Superior temporal gyrus (tissue), 1 donor: Measurements from ENCODE around the gene HNF4A.
A peak's percentile ranks its signal among the peaks of the same experiment; 100 is the strongest.
"Not testable (repeated sequence)": the region's sequence is repeated elsewhere in the genome, so short reads cannot be mapped to it uniquely, and the experiment has no call there.

Source experiments
- DNase-seq: peaks from one replicate; pipeline ENCODE4 v3.0.0-alpha.2; 2016; ENCODE audit errors: extremely low spot score

Gene HNF4A

DNA sequence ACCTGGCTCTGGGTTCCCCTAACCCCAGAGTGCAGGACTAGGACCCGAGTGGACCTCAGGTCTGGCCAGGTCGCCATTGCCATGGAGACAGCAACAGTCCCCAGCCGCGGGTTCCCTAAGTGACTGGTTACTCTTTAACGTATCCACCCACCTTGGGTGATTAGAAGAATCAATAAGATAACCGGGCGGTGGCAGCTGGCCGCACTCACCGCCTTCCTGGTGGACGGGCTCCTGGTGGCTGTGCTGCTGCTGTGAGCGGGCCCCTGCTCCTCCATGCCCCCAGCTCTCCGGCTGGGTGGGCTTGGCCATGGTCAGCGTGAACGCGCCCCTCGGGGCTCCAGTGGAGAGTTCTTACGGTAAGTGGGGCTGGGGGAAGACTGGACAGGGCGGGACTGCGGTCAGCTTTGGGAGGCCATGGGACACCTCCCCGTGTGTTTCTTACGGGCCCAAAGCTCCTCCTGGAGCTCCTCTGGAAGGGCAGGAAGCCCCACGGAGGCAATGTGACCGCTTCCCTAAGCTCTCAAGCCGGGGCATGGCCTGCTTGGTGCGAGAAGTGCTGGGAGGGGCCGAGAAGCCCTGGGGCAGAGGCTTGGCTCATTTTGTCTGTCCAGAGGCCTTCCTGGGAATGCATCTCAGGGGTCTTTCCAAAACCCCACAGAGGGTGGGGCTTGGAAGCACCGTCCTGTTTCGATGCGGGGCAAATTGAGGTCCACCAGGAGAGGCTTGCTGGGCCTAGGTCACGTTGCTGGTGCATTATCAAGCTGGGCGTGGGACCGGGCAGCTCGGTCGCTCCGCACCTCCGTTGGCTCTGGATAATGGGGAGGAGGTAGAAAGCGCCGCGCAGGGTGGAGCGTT is at the start of gene HNF4A:
HNF4A (plus strand) TSS at position 202 of the 855 bp plus-strand sequence; CDS start at position 308, 106 bp downstream.
- no peak for DNase-seq

DNA sequence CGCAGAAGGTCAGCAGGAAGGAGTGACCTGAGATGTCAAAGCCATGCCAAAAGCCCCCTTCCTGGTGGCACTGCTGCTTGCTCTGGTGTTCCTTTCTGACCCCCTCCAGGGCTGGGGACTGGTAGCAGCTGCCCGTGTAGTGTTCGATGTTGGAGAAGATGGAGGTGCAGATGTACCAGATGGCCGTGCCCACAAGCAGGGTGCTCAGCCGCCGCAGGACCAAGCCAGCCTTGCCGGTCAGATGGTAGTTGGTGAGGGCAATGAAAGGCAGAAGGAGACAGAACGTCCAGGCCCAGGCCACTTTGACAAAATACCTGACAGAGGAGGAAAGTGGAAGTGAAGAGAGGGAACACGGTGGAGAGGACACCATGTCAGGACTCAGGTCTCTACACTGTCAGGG is 48.6 kb upstream of the HNF4A start:
- DNase-seq = no peak

DNA sequence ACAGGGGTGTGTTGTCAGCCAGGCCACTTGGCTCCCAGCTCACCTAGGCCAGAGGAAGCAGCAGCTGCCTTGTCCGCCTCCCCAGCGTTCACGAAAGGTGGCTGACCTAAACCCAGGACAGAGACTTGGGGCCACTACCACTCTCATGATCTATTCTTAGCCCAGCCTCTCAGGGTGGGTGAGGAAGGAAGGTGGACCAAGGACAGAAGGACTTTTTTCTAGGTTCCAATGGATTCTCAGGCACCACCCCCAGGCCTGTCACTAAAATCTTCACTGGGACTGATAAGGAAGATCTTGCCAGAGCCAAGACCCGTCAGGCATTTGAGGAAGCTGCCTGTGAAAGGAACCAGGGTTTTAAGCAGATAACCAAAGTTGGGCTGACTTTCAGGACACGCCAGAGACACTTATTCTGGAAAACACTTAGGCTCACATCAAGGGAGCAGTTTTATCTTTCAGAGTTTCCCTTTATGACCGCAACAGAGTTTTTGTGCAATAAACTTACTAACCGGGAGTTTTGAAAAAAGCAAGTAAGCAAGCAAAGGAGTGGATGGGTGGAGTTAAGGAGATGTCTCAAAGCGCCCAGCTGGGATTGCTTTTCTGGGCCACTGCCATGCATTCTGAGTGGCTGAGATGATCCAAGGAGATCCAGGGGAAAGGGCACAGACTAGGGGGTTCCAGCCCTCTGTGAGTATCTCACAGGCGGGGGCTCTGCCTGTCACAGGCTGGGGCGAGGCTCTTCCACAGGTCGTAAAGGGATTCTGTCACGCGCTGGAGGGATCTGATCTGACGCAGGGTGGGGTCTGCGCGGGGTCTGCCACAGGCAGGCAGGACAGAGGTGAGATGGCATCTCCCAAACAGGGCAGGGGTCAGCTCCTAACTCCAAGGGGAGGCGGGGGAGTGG is 45.5 kb upstream of the HNF4A start:
- no peak for DNase-seq

DNA sequence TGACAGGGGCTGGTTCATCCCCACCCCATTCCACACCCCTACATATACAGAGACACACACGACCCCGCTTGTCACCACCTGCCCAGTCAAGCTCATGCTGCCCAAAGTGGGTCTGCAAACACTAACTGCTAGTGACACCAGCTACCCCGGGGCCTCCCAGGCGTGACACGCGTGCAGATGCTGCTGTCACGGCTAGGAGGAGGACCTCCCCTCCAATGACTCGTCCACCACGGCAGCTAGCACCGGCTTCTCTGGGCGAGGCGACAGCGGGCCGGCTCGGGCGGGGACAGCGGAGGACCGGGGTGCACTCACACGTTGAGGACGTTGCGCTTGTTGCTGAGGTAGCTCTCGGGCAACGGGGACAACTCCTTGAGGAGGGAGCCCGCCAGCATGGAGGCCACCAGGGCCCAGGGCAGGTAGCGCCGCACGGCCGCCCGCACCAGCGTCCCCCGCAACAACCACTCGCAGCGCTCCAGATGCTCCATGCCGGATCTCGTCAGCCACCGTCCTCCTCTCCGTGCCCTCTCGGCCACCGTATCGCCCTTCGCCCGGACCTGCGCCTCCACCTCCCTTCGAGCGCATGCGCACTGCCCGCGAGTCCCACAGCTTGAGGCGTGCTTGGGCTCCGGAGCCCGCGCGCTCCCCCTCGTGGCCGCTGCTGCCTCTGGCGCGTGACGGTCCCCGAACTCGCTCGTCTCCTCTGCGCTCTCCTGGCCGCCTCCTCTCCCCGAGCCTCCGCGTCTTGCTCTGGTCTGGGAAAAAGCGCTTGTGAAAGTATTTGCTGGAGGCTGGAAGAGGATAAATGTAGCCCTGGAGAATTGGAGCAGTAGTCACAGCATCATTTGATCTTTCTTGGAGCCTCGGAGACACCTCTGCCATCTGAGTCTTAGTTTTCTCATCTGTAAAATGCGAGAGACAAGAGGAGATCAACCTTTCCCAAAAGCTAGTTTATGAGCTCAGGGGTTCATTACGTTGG is 44.5 kb upstream of the HNF4A start, which contains the start of gene FITM2:
FITM2 (minus strand) TSS at position 539 of the 976 bp plus-strand sequence; CDS start at position 485, 54 bp downstream.
- peak; percentile 97 for DNase-seq

DNA sequence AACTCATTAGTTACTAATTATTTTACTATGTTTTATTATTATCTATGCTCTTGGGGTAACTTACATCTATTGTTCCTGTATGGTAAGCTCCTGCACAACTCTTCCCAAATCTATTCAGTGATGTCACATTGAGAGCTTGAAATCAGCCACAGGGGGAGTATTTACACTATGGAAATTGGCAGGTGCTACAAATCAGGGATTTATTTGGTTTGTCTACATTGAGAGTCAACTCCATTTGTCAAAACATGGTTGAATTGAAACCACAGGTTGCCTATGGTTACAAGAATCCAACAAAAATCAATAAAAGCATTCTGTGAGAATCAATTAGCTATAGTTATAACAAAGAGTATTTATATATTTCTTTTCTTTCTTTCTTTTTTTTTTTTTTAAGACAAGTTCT is 40.6 kb upstream of the HNF4A start:
- no peak for DNase-seq

DNA sequence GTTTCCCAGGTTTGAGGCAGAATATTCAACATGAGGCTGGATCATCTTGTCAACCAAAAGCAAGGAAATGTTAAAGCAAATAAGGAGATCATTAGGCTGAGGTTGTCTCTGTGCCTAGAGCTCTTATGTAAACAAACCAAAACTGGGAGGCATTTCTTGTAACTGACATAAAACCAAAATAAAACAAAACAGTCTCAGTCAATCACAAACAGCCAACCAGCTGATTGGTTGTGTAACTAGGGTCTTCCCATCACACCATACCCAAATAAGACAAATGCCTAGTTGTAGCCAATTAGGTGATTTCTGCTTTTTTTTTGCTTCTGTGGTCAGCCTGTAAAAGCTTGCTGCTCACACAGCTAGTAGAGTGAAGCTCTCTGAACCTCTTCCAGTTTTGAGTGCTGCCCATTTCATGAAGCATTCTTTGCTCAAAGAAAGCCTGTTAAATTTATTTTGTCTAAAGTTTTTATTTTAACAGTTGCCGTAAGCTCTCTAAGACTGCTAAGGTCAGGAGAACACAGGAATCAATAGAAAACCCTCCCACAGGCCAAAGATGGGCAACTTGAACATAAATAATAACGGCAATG is 35.6 kb upstream of the HNF4A start:
- no peak for DNase-seq

DNA sequence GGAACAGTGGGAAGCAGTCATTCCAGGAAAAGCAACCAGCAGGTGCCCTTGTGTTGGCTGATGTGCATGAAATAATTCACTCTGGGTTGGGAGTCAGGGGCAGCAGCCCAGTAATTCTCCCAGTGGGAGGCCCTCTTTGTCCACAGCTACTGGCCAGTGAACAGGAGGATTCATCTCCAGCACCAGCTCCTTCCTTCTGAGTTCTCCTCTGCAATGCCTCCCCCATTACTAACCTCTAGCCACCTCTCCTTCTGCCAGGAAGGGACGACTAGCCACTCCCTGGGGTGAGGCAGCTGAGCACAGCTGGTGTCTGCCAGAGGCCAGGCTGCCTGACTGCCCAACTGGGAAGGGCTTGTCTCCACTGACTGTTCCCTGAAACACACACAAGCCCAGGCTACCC is 31.2 kb upstream of the HNF4A start:
- no peak for DNase-seq

DNA sequence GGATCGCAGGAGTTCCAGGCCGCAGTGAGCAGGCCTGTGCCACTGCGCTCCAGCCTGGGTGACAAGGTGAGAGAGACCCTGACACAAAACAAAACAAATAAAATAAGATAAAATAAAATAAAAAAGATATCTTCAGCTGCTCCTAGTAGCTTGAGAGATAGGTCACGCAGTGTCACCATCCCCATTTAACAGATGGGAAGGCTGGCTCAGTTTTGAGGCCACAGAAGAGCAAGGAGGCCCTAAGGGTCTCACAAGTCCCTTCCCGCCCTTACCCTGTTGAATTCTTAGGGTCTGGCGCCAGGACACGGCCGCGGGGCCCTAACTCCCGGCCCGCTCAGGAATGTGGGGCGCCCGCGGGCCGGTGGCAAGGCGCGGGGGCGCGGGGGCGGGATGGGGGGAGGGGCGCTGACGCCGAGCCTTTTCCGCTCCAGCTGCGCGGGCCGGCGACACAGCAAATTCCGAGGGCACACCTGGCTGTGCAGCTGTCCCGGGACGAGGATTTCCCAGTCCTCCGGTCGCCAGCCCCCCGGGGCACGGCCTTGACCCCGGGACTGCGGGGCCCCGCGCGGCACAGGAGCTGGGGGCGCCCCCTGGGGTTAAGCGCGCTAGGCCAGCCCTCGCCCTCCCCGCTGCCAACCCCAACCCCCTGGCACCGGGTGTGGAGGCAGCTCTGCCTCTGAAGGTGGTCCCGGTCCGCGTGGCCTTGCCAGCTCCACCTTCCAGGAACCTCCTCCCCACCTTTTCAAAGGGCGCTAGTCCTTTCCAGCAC is 28.9 kb upstream of the HNF4A start:
- no peak for DNase-seq

DNA sequence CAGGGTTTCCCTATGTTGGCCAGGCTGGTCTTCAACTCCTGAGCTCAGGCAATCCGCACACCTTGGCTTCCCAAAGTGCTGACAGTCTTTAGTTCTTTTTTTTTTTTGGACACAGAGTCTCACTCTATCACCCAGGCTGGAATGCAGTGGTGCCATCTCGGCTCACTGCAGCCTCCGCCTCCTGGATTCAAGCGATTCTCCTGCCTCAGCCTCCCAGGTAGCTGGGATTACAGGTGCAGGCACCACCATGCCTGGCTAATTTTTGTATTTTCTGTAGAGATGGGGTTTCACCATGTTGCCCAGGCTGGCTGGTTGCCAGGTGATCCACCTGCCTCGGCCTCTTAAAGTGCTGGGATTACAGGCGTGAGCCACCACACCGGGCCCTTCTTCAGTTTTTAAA is 27.8 kb upstream of the HNF4A start:
- not testable (repeated sequence) for DNase-seq

DNA sequence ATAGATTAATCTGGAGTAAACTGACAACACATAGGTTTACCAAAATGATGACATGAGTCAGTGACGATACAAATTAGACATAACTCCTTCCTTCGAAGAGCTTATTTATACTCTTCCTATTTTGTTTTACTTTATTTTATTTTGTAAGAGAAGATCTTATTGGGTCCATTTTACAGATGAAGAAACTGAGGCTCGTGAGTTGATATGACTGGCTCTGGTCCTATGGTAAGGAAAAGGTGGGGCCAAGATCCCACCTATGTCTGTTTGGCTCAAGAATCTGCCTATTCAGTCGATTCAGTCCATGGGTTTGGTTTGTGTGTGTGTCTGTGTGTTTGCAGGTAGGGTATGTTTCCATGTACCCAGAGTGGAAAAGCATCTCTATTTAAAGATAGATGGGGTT is 27.1 kb upstream of the HNF4A start:
- no peak for DNase-seq

DNA sequence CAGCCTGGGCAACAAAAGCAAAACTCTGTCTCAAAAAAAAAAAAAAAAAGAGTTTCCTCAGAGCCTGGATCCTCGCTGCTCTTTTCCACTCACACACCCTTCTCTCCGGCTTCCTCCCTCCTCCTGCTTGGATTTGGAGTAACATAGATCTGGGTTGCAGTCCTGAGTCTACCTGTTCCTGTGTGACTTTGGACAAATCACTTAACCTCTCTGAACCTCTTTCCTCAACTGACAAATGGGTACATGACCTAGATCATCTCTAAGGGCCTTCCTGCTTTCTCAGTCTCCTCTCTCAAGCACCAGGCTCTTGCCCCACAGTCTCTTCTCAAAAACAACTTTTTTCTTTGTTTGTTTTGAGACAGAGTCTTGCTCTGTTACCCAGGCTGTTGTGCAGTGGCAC is 24.3 kb upstream of the HNF4A start:
- no peak for DNase-seq

DNA sequence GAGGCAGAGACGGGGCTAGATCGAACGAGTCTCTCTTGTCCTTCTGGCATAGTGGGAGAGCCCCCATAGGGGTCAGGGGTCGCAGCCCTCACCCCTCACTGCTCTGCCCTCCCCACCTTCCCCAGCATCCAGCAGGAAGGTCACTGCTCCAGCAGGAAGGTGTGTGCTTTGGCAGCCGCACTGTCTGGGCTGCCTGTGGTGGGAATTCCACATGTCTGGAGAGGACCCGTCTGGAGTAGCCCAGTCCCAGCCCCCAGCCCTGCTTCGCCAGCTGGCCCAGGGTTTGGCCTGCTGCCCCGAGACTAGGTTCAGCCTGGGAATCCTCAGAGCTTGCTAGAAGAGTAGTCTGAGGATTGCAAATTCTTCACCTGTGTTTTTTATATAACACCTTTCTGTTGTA is 21.2 kb upstream of the HNF4A start:
- no peak for DNase-seq

DNA sequence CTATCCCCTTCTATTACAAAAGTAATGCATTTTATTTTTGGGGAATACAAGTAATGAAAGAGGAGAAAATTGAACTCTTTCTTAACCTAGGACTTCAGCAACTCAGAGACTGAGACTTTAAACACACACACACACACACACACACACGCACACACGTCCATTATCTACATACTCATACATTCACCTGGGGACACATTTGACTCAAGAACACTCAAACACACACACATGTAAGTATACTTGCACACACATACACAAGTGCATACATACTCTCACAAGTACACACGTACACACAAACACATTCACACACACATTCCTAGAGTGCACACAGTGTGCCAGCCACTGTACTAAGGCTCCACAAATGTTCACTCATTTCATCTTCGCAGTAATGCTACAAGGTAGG is 20.8 kb upstream of the HNF4A start:
- no peak for DNase-seq

DNA sequence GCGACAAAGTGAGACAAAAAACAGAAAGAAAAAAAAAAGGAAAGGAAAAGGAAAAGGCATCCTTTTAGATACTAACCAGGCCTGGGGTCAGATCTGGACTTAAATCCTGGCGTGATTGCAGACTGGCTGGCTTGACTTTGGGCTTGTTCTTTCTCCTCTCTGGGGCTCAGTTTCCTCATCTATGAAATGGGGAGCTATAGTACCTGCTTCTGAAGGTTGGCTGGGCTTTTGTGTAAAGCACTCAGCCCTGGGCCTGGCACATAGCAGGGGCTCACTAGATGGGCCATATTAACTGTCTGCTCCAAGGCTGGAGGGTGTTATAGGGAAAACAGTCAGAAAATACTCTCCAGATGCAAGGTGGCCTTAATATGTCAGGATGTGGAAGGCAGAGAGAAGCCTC is 19.8 kb upstream of the HNF4A start:
- no peak for DNase-seq

DNA sequence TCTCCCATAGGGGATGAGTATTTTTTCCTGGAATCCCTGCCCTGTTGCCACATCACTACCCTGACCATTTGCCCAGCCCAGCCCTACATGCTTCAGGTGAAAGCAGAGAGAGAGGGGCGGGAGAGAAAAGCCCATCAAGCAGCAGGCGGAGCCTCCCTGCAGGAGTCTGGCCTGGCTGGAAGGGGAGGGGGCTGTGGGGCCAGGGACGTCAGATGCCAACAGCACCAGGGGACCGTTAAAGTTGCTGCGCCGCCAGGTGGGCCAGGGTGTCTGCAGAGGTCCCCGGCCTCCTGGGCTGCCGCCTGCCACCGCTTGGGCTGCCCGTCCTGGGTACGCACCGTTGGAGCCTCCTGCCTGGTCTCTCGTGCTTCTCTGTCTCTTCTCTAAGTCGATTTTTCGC is 19.4 kb upstream of the HNF4A start:
- DNase-seq = no peak

DNA sequence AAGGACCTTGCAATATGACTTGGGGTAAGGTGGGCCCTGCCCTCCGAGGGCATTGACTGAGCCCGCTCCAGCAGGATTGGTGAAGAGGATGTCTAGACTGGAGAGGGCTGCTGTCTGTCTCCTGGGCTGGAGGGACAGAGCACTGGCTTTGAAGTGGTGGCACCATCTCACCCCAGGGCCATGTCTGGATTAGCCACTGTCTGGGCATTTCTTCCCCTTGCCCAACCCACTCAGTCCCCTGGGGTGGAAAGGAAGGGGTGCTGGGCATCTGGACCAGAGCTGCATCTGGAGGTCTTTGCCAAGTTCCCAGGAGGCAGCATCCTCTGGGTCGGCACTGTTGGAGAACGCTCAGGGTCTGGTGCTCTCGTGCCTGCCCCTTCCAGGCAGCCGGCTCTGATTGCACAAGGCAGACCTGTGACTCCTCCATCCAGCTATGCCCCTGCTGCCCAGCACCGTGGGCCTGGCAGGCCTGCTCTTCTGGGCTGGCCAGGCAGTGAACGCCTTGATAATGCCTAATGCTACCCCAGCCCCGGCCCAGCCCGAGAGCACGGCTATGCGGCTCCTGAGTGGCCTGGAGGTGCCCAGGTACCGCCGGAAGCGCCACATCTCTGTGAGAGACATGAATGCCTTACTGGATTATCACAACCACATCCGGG is 18.6 kb upstream of the HNF4A start, which contains the start of gene R3HDML:
R3HDML (plus strand) TSS at position 319 of the 656 bp plus-strand sequence; CDS start at position 434, 115 bp downstream.
- no peak for DNase-seq

DNA sequence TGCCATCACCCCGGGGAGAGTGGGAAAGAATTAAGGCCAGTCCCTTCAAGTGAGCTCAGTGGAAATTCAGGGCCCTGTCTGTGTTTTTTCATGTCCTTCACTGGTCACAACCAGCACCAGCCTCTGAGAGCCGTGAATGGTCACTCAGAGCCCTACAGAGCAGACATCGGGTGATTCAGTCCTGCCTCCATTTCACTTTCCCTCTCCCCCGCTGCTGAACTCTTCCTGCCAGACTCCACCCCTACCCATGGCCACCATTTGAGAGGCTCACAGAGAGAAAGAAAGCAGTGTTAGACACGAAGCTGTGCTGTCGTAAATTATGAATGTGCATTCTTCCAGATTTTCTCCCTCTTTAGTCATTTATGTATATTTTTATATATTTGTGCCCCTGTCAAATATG is 13.3 kb upstream of the HNF4A start:
- no peak for DNase-seq

DNA sequence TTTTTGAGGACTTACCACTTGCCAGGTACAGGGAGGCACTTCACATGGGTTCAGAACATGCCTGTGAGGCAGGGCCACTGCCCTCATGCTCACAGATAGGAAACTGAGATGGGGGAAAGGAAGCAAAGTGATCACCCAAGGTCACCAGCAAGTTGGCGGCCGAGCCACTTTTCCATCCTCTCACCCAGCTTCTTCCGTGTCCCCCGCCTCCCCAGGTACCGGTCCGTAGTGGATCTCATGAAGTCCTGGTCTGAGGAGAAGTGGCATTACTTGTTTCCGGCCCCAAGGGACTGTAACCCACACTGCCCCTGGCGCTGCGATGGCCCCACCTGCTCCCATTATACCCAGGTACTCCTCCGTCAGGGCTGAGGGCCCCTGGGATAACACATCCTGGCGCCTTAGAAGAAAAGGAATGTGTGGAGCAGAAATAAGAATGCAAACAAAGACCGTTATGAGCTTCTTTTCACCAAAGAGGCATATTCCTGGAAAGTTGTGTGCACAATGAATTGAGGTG is 12.3 kb upstream of the HNF4A start:
- DNase-seq = no peak

DNA sequence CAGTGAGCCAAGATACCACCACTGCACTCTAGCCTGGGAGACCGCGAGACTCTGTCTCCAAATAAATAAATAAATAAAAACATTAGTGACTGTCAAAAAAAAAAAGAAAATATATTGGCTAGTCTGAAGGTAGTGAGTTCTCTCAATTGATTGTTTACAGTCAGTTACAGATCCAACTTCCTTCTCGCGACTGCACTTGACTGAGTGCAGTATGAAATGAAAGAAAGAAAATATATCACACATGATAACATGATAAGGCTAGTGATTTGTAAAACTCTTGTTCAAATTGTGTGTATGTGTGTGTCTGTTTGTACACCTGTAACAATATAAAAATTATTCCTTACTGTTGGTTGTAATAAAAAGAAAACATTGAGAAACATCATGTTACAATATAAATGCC is 10.8 kb upstream of the HNF4A start:
- no peak for DNase-seq
